Lung microvascular endothelial cell (primary cell): ENCODE measurements around the gene TMCO4. TPM values are rescaled to one million over a fixed set of nuclear protein-coding genes. Genes with fewer than 3 reads are reported as not detected.
"Not testable (repeated sequence)": the region's sequence is repeated elsewhere in the genome, so short reads cannot be mapped to it uniquely, and the experiment has no call there.

Source experiments
- DNase-seq, 2 donors: peaks; one replicate each; pipeline versions ENCODE4 v3.0.0 to v3.0.0-alpha.2; 2010; ENCODE audit warnings: low read depth in 2 of 2
- total RNA-seq: library from RNA; depleted of rRNA; stranded (reverse); fragments of >200 nt; gene quantifications from 2 replicates; pipeline ENCODE4 v1.2.1, GENCODE V29; 2014

The TMCO4 gene
- 6.1 and 7.3 TPM in 2 replicates for total RNA-seq

- DNase-seq, result peak; percentile 32 to 42
These were observed at the start of gene TMCO4 for GRCh38 chr1:19799230-19800075. Gene TMCO4, minus strand, starts transcription at chr1:19799916. Its CDS starts 19,158 bp downstream, at chr1:19780758.

DNA sequence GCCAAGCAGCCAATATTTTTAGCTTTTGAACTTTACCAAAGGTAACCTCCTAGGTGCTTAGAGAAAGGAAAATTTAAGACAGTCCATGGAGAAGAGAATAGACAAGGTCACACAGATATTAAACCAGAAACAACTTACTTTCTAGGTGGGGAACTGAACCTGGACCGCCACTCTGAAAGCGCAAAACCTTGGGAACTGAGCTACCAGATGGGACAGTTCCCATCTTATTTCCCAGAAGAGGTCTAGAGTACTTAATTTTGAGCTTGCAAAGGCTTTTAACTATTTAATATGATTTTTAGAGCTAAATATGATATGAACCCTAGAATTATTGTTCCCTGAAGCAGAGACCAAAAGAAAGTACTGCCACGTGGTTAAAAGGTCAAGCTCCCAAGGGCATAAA lies 49.6 kb upstream of the TMCO4 start:
- DNase-seq, result not testable (repeated sequence)

GRCh38 chr1:19847334-19847733 lies 47.6 kb upstream of the TMCO4 start:
- not testable (repeated sequence) for DNase-seq

GRCh38 chr1:19846338-19846737 lies 46.6 kb upstream of the TMCO4 start:
- no peak for DNase-seq

DNA sequence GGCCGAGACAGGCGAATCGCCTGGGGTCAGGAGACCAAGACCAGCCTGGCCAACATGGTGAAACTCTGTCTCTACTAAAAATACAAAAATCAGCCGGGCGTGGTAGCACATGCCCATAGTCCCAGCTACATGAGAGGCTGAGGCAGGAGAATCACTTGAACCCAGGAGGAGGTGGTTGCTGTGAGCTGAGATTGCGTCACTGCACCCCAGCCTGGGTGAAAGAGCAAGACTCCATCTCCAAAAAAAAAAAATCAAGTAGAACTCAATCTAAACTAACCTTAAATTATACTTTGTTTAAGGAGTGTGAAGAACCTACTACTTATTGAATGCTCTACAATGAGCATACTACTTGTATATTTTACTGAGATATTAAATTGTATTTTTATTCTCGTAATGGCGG lies 45.8 kb upstream of the TMCO4 start:
- no peak for DNase-seq

GRCh38 chr1:19844731-19845495 lies 45.2 kb upstream of the TMCO4 start:
- peak in 1 of 2 donors; percentile 40 for DNase-seq

DNA sequence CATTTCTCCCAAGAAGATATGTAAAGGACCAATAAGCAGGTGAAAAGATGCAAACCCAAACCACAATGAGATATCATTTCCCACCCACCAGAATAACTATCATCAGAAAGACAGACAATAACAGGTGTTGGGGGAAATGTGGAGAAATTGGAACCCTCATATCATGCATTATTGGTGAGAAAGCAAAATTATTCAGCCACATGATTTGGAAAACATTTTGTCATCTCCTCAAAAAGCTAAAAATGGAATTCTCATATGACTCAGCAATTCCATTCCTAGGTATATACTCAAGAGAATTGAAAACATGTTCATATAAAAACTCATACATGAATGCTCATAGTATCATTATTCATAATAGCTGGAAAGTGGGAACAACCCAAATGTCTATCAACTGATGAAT lies 40.5 kb upstream of the TMCO4 start:
- peak in 1 of 2 donors; percentile 15 for DNase-seq

- DNase-seq, result no peak
These were observed 38.1 kb upstream of the TMCO4 start for GRCh38 chr1:19837866-19838265.

- DNase-seq, result no peak
These were observed 35.9 kb upstream of the TMCO4 start for GRCh38 chr1:19835578-19835977.

DNA sequence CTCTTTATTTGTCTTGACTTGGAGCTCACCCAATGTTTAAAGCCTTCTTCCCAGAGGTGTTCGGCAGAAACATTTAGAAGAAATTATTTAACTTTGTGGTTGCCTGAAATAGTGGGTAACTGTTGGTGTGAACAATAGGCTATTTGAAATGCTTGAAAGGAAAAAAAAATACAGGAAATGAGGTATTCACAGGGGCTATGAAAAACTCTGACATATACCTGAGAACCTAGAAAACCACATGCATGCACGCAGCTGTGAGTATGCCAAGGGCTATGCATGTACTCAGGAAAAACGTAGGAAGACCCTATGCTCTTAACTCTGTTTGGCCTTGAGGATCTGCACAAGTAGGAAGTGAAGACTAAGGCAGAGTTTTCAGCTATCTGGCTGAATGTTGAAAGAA lies 31.7 kb upstream of the TMCO4 start:
- DNase-seq, result no peak

GRCh38 chr1:19828546-19828945 lies 28.8 kb upstream of the TMCO4 start:
- DNase-seq, result no peak

DNA sequence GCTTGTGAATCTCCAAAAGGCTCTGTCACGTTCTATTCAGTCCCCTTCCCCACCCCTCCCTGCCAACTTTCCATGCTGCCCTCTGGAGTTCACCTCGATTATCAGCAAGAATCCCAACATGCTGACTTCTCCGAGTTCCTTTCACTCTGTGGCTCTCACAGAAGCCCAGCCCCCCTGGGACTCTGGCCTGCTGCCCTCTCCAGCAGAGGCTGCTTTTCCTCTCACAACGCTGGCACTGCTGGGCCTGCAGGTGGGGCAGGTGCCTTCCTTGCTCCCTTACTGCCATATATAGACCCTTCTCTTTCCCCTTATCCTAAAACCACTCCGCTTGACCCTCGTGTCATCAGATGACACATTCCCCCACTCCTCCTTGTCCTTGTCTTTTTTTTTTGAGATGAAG lies 25.6 kb upstream of the TMCO4 start:
- peak in 1 of 2 donors; percentile 18 for DNase-seq

DNA sequence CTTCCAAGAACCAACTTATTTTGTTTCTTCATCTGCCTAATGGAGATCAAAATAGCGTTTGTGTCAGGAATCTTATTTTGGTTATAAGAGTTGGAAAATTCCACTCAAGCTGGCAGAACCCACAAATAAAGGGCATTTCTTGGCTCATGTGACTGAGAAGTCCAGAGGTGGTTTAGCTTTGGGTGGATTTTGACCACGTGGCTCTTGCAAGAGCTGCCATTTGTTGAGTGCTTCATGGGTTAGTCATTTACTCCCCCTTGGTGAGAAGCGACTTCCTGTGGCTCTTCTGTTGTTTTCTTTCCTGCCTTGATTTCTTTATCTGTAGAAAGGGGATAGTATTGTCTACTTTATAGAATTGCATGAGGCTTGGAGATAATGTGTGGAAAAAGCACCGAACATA lies 24.8 kb upstream of the TMCO4 start:
- no peak for DNase-seq

DNA sequence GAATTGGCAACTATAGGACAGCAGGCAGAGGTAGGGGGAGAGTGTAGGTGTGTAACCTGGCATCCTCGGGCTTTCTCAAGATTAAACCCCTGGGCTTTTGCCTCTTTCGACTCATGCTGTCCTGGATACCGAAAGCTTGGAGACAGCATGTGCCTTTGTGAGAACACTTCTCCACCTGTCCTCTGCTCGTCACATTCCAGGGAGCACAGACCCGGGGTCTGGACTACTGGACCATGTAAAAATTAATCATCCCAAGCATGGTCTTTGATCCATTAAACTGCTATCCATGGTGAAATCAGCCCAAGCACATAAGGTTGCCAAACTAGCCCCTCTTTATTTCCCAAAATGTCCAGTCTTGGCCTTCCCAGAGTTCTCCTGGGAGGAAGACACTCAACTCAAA lies 24.3 kb upstream of the TMCO4 start:
- no peak for DNase-seq

DNA sequence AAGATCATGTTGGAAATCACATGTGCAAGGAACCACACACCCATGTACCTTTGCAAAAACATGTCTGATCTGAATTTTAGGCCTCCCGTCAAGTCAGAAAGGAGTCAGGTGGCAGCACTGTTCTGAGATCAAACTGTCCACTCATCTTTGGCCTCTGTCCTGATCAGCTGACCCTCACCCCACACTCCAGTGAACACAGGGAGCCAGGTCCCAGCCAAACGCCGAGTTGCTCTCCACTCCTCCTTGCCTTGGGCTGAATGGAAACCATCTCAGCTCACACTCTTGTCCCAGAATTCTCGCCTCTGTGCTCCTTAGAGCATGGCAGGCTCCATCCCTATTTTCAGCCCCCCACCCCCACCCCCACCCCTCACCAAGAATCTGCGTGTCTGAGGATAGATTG lies 20.0 kb upstream of the TMCO4 start:
- DNase-seq, result no peak

- DNase-seq, result no peak
These were observed 18.6 kb upstream of the TMCO4 start for GRCh38 chr1:19818324-19818723.

GRCh38 chr1:19817160-19817559 lies 17.4 kb upstream of the TMCO4 start:
- DNase-seq, result no peak

DNA sequence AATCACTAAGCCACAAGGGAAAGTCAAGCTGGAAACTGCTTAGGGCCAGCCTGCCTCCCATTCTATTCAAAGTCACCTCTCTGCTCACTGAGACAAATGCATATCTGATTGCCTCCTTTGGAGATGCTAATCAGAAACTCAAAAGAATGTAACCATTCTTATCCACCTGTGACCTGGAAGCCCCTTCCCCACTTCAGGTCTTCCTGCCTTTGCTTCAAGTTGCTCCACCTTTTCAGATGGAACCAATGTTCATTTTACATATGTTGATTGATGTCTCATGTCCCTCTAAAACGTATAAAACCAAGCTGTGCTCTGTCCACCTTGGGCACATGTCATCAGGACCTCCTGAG lies 17.0 kb upstream of the TMCO4 start:
- DNase-seq, result not testable (repeated sequence)

DNA sequence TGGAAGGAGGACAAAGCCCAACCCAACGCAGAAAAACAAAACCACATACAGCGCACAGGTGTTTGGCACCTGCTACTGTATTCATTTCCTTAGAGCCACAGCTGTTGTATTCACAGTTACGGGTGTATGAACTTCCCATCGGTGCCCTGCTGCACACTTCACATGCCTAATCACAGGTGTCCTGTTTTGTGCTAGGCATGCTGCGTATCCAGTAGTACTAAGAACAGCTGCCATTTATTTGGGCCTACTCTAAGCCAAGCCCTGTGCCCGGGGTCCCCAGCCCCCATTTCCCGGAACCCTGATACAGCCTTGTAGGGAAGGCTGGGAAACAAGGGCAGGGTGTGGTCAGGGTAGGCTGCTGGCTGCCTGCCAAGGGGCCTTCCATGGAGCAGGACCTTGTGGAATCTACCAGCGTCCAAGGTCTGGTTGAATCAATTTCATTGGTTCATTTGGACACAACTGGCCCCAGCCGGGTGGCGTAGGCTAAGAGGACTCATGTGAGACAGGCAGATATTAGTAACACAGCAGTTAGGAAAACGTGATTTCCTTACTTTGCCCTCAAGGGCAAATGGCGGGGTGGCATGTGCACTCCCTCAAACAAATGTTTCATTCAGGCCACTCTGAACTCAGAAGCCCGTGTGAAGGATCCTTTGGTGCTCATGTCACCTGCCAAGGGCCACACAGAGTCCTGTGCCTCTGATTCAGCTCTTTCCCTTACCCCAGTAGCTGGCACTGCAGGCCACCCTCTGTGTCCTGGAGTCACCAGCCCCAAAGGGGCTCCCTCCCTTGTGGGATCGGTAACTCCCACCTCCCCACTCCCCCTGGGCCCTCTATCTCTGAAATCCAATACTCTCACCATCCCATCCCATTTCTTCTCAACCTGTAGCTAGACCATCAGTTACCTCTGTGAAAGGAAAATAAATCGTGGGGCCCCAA lies 16.4 kb upstream of the TMCO4 start:
- peak in 1 of 2 donors; percentile 24 for DNase-seq

- no peak for DNase-seq
These were observed 15.2 kb upstream of the TMCO4 start, which contains the start of gene RNF186 for GRCh38 chr1:19814681-19815503. Gene RNF186, minus strand, starts transcription at chr1:19815283. Its CDS starts 182 bp downstream, at chr1:19815101.

- DNase-seq, result no peak
These were observed 14.5 kb upstream of the TMCO4 start for GRCh38 chr1:19814244-19814661.
